ENCODE results near the gene MYOM3.

Gene MYOM3

DNA sequence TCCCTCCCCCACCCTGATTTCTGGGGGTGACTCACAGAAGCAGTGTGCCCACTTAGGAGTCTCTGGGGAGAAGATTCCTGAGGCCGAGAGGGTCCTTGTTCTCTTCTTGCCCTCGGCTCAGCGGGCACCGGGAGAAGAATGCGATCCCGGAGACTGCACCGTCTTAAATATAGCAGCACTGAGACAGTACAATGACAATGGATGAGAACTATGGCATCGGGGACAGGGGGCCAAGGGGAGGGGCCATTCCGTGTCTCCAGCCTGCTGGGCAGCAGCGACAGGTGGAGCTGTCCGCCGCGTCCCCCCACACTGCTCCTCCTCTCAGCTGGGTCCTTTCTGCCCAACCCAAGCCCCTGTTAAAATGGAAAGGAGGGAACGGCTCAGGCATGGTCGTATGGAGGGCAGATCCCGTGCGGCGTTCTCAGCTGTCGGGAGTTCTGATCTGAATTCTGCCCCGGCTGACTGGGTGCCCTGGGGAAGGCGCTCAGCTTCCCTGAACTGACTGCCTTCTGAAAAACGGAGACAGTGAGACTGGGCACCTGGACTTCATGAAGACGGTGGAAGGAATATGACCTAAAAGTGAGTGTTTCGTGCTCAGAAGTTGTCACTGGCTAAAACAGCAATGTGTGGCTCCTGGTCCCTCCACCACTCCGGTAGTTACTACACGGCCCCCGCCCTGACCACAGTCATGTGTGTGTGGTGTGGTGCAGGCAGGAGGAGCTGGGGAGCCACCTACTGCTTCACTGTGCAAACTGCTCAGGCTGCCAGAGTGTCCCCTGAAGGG is at the start of gene MYOM3:
TSS of gene MYOM3 (minus strand) at position 140 of the 784 bp plus-strand sequence. CDS start 3,499 bp downstream, outside the sequence.
- peak; percentile 58 for DNase-seq

DNA sequence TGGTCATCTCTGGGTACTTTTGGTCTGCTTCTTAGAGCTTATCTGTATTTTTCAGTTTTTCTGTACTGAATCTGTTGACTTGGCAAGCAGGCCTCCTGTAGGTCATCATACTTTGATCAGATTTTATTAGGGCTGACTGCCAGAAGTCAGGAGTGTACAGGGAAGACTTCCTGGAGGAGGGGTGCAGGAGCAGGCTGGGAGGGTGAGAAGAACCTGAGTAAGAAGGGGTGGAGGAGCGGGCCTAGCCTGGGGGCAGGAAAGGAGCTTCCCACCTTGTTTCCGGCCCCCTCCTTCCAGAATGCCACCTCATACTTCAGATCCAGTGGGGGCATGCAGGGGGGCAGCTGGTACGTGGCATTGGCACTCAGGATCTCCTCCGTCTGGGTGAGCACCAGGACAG is 49.3 kb upstream of the MYOM3 start:
- DNase-seq, result no peak

DNA sequence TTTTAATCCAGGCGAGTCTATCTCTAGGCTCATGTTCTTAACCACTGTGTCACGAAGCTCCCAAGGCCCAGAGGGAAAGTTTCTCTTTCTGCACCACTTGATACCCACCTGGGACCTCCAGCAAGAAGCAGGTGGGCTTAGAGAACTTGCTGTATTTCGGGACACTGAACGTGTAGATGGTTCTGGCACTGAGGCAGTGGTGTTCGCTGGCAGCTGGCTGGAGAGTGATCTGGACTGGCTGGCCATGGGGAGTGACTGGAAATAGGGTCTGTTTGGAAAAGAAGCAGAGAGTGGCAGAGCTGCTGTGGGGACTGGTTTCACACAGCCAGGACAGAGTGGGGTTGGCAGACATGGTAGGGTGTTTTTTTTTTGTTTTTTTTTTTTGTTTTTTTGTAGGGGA is 47.4 kb upstream of the MYOM3 start:
- no peak for DNase-seq

DNA sequence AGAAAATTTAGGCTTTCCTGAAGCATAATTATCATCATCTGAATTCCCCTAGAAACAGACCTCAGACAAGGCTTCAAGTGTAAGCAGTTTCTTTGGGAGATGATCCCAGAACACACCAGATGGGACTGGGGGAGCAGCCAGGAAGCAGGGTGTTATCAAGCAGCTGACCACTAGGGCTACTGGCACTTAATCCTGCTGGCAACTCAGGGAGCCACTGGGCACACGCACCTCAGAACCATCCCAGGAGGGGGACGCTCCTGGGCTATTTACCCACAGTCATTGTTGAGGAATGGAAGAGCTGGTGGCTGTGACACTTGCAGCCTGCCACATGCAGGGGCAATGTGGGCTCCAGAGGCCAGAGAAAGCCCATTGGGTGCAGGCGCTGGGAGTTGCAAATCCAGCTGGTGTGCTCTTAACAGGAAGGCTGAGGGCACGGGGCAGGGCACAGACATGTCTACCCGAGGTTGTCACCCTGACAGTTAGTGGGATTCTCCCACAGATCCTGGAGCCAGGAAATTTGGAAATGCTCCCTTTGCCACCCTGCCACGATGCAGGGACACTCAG is 46.1 kb upstream of the MYOM3 start:
- no peak for DNase-seq

DNA sequence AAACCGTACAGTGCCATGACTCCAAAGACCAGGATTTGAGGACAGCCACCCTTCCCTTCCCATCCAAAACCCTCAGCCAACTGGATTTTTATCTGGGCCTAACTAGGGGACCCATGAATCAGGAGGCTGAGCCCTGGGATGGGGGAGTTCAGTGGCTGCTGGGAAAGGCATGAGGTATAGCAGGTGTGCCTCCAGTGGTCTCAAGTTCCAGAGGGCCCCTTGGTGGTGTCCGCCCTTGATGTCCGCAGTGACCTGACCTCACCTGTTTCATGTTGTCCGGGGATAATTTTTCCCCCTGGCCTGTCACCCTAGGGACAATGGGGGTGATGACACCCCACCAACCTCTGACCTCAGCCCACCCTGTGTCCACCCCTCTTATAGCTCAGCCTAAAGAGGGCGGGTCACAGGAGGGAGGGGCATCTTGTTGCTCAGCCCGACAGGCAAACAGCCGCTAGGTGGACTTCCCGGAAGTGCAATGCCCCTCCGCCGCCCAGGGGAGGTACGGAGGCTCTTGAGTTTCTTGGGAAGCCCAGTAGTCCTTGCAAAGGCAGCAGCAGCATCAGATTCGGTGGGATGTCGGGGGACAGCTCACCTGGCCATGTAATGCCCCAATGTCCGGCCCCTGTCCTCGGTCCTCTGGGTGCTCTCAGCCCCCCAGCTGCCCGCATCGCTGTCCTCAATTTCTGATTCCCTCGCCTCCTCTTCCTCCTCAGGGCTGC is 44.8 kb upstream of the MYOM3 start:
- no peak for DNase-seq

DNA sequence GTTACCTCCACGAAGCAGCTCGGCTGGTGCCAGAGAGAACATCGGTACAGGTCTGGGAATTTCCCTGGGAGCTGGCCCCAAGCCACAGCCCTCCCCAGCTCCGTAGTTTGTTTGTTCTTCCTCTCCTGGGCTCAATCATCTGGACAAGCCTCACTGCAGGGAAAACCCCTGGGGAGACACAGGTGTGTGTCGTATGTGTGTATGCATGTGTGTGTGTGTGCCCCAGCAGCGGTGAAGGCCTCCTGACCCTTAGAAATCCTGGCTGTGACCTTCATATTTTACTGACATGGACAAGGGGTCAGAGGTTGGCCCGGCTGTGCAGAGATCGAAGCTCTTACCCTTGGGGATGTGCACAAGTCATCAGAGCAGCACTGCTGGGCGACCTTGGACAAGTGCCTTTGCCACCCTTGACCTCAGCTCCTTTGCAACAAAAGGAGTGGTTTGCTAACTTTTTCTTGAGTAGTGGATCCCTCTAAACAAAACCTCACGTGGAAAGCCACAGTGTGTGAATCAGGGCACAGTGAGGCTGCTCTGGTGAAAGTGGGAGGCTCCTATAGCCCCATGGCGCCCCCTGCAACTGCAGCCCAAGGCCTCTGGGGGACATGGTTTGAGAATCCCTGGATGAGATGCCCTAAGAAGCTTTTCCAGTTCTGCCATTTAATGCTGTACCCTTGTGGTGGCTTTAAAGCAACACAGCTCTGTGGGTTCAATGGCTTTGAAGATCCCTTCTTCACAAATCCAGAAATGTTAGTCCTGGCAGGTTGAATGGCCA is 43.3 kb upstream of the MYOM3 start:
- peak; percentile 6 for DNase-seq

DNA sequence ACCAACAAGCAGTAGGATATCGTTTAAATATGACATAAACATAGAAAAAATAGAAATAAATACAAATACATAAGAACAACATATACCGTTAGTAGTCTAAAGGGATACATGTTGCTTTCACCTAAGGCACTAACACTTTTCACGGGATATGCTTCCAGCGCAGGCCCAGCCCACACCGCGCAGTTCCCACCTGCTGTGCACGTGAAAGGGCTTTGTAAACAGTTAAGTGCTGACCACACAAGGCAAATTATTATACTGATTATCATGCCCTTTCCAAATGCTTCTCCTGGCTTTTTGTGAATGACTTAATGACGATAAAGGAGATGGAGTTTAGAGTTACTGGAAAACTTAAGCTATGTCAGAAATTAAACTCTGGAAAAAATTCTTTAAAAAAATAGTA is 42.3 kb upstream of the MYOM3 start:
- no peak for DNase-seq

DNA sequence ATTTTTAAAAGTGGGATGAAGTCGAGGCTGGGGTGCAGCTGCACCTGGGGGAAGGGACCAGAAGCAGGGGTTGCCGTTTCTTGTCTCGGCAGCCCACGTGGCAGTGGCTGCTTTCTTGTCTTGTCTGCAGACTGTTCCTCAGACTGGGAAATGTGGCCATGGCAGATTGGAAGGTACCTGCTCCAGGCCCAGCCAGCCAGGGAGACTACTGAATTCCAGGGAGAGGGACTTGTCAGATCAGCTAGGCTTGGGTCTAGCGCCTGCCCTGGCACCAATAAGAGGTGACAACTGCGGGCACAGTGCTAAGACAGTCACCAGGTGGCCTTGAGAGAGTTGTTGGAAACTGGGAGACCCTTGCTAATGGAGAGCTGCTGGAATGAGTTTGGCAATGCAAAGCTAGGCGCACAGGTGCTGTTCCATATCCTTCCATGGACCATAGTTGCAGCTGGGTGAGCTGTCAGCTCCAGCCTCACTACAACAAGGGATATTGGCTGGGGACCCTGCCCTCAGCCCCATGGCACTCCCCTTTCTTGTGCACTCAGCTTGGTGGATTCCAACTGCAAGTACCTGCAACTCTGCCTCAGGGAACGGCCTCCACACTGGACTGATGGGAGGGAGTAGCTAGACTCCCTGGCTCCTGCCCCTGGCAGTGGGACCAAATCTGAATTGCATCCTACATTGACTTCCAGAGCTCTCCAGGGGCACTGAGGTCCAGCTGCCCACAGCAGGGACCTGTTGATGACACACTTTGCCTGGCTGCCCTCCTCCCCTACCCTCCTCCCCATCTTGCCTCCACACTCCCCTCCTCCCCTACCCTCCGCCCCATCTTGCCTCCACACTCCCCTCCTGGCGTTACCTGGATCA is 40.9 kb upstream of the MYOM3 start:
- no peak for DNase-seq

DNA sequence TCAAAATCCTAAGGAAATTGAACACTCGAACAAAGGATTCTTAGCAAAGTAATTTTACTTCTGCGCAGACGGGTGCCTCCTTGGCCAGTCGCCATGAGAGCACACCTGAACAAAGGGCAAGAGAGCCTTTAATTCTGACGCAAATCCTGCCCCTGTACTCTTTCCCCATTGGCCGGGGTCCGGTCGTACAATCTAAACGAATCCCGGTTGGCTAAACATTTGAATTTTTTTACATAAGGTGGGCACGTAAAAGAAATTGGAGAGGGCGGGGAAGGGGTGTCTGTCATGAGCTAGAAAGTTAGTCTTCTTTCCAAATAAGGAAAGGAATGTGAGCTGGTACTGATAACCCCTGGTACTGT is 39.2 kb upstream of the MYOM3 start:
- DNase-seq, result peak; percentile 94

DNA sequence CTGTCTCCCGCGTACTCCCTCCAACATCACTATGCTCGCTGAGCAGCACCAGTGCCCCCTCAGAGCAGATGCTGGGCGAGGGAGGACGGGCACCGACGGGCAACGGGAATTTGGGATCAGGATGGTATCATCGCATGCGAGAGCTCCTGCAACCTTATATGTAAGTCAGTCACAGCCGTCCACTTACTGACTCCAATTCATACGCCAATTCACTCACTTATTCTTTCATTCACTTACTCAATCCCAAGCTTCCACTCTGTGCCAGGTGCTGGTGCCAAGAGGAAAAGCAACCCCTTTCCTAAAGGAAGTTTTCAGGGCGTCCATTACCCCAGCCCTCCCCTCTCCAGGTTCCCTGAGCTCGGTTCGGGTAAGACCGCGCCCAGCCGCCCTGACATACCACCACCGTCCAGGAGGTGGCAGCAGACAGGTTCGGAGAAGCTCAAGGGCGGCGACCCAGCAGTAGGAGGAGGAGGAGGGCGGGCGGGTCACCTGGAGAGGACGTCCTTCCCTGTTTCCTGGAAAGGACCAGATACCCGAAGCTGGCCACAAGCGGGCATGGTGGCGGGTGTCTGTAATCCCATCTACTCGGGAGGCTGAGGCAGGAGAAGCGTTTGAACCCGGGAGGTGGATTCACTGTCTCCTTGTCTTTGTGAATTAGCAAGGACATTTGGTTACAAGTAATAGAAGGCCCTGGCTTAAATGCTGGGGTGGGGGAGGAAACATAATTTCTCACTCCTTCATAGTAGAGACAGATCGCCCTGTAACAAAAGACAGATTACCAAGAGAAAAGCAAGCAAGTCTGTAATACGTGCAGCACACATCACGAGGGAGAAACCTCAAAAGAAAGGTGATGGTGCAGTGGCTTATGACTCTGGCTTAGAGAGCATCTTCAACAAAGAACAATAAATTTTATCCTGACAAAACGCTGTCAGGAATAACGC is 38.6 kb upstream of the MYOM3 start:
- DNase-seq, result peak; percentile 87

DNA sequence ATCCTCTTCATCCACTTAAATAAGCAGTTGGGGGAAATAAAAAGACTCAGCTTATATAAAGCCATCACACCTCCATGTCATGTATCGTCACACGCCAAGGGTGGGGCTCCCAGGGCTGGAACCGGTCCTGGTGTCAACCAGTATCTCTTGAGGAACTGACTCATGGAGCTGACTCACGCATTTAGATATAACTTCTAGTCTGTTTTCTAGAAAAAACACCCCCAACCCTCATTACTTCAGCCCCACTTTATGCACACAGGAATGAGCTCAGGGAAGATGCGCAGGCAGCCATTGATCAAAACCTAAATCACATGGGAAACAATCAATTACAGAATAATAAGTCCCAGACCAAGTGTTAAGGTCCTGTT is 37.9 kb upstream of the MYOM3 start:
- no peak for DNase-seq

DNA sequence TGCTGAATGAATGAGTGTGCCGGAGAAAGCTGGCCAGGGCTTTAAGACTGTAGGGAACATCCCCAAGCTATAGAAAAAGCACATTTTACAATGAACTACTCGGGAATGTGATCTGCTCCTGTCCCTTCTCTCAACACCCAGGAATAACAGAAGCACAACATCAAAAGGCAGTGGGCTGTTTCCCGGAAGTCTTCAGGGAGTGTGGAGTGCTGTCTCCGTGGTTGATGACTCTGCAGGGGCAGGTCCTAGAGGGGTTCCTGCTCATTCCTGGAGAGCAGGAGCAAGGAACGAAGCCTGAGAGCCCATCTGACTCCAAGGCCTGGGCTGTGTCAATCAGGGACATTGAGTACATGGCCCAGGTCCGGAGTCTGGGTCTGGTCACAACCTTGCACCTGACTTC is 35.9 kb upstream of the MYOM3 start:
- DNase-seq, result no peak

DNA sequence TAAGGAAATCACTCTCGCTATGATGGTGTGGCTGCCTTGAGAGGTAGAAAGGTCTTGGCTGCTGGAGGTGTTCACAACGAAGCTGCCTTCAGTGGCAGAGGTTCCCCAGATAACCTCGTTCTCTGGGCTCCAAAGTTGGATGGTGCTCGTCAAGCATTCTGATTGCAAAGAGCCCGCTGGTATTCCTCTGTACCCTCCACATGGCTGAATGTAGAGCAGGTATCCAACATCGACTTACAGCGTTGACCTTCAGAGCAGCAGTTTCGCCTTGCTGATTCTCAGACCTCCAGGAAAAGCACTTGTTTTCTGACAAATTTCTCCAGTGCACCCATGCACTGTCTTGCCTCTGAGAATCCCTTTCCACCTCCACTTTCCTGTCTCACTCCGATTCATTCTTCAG is 35.3 kb upstream of the MYOM3 start:
- no peak for DNase-seq

DNA sequence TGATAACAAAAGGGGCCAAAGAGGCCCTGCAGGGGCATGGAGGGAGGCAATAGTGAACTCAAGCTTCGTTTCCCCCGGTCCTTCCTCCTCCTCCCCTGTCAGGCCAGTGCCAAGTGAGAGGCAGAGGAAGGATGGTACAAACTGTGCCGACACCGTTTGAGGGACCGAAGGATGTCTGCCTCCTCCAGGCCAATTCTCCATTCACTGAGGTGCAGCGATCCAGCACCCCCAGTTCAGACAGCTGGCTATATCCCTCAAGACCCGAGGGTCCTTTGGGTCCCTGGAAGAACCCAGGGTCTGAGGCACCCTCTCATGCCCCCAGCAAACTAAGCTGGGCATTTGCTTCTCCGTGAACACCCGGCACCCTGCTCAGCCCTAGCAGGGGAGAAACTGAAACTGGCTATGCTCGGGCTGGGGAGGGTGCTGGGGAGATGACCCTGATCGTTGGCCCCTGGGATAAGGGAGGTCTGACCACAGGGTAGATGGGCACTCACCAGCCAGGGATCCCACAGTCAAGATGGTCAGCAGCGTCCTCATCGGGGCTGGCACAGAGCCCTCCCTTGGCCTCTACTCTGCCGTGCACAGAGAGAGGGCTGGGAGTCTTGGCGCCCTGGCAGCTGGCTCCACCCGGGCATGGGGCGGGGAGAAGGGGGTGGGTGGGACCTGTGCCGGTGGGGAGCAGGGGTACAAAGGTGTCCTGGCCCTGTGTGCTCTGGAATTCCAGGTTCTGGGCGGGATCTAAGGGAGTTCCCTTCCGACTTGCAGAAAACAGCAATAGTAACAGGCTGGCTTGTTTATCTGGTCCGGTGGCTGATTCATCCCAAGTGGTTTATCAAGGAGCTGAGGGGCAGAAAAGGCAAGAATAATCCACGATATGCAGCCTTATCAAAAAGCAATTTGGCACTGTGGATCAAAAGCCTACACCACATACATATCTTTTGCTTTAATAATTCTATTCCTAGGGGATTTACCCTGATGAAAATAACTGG is 30.9 kb upstream of the MYOM3 start, which contains the start of gene IL22RA1:
TSS of gene IL22RA1 (minus strand) at position 595 of the 989 bp plus-strand sequence. CDS start at position 537, 58 bp downstream.
- DNase-seq, result peak; percentile 26

DNA sequence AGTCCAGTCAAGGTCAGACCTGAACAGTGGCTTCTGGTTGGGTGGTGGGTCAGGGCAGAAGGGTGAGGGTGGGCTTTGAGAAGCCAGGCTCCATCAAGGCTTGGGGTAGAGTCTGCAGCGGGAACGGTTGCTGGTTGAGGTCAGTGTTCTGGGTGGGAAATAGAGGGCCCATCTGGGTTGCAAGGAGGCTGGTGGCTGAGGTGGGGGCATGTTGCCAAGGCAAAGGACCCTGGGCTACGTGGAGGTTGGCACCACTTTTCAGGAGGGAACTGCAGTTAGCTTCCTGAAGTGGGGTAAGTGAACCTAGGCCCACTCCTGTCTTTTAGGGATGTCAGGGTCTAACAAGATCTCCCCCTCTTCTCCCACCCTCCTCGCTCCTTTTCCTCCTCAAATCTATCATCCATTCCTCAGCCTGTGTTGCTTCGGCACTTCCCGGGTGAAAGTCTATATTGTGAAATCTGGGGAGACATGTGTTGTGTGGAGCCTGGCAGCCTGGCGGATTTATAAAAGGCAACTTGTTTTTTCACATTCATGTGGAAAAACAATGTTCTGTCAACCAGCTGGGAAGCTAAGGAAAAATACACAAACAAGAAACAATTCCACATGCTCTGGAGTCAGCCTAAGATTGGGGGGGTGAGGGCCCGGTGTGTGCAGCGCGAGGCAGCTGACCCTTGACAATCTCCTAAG is 29.5 kb upstream of the MYOM3 start:
- no peak for DNase-seq

DNA sequence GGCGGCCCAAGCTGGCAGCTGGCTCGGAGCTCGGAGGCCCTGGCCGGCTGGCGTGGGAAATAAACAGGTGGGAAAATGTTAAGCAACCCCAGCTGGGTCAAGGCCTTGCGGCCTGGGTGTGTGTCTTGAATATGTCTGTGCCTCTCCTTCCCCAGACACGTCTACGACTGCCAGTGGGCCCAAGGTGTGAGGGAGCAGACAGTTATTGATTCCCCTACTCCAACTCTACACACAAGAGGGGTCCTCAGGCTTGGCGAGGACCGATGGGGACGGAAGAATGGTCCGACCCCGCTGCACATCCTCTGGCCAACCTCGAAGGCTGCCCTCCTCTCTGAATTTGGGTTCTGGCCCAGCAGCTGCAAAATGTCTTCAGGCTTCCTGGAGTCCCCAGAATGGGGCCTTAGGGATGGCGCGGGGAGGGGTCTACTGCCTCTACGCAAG is 28.8 kb upstream of the MYOM3 start:
- no peak for DNase-seq

DNA sequence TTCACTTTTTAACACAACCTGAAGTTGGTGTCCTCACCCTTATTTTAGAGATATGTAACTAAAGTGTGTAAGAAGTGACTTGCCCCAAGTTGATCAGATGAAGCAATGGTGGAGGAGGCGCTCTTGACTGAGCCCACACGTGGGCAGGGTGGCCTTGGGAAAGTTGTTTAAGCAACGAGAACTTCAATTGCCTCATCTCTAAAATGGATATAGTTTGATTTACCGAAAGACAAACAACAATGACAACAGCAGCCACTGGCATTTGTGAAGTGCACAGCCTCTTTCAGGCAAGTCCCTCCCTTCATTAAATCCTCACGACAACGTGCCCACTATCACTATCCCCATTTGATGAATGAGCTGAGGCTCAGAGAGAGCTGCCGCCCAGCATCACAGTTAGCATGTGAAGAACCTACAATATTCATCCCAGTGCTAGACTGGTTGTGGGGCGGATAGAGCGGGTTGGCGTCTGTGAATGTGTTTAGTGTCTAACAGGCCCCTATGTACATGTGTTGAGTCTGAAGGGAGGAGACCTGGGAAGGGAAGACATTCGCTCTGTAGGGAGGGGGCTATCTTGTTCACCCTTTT is 28.0 kb upstream of the MYOM3 start:
- DNase-seq, result no peak

DNA sequence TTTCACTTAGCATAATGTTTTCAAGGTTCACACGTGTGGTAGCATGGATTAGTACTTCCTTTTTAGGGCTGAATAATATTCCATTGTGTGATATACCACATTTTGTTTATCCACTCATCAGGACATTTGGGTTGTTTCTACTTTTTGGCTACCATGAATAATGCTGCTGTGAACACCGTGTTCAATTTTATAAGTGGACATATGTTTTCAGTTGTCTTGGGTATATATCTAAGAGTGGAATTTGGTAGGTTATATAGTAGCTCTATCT is 27.2 kb upstream of the MYOM3 start:
- DNase-seq, result no peak
